Stimulated activated CD8-positive, alpha-beta memory T cell treated with anti-CD3 and anti-CD28 coated beads, Interleukin-7, amount 100 ng/mL, for 1 hour (primary cell): ENCODE measurements around the gene KRTAP5-8.
"Not testable (repeated sequence)": the region's sequence is repeated elsewhere in the genome, so short reads cannot be mapped to it uniquely, and the experiment has no call there.

Source experiments
- DNase-seq, 2 donors: peaks; one replicate each; pipeline ENCODE4 v3.0.0-alpha.2; 2020; ENCODE audit warnings: low read depth in 2 of 2

KRTAP5-8 gene

DNA sequence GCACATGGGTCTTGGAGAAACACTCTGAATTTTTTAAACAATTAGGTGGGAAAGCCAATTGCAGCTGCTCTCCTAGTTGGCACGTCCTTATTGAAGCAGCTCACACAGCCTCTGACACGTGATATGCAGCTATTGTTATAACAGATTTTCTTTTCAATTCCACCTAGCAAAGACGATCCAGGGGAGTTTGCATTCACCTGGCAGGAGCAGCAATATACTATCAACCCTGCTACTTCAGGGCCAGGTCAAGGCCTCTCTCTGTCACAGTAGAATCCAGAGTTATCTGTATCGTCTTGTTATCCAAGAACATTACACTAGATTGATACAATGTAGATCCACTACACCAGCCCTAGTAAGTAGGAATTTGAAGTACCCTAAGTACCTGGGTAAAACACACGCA, 36.6 kb downstream of the KRTAP5-8 start:
- DNase-seq, result no peak

DNA sequence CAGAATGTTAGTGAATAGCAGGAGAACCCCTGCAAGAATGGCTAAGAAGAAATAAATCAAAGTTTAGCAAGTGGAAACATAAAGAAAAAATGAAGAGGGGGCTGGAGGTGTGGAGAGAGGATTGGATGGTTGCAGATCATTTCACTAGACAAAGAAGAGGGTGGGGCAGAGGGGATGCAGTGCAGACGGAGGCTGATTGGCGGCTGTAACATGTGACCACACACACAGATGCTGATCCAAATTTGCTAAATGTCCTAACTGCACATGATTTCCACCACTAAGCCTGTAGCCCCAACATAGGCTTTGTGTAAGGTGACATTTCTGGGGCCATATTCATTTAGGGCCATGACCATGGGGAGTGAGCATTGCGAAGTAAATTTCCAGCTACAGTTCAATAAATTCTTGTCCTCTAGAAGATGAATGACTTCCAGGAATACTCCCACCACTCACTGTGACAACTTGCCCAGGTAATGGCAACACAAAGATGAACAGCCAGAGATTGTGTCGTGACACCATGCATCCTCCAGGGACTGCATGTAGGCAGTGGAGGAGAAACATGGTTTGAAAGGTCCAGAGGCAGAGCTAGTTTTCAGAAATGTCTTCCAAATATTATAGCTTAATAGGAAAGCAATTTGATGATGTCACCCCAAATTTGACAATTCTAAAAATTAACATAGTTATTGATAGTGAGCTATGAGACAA, 38.0 kb downstream of the KRTAP5-8 start:
- DNase-seq, result no peak

DNA sequence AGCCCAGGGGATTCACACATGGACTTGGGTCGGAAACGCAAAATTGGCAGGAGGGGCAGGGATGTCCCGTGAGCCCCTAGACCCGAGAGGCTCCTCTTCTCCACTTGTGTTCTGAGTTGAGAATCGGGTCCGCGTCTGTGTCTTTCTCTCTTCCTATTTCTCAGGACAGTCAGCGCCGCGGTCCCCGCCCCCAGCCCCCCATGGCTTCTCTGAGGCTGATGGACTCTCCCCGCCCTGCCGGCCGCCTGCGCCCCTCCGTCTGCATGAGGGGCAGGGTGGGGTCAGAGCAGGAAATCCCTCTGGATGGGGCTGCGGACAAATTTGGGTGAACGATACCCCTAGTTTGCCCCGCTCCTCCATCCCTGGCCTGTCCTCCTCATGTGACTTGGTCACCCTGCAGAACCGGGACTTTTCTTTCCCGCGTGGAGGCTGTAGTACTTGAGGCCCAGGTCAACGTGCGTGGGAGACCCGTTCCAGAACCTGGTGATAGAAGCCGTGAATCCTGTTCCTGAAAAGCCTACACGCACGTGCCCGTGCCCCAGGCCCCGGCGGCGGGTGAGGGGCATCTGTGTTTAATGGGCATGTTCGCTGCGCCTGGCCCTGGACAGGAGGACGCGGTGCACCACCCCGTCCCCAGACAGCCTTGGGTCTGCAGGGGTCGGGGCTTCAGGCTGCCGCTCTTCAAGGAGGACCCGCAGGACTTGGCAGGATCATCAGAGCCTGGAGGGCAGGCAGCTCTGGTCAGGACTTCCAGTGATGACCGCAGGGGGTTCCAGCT, 39.1 kb downstream of the KRTAP5-8 start:
- DNase-seq, result not testable (repeated sequence)

DNA sequence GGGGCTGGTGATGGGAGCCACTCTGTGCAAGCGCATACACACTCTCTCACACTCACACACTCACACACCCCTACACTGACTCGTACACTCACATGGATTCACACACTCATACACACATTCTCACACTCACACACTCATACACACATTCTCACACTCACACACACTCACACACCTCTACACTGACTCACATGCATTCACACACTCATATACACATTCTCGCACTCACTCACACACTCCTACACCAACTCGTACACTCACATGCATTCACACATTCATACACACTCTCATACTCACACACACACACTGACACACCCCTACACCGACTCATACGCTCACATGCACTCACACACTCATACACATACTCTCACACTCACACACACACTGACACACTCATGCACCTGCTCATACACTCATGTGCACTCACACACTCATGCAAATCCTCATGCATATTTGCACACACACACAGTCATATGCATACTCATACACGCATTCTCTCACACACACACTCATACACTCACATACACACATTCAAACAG, 39.7 kb downstream of the KRTAP5-8 start:
- no peak for DNase-seq

DNA sequence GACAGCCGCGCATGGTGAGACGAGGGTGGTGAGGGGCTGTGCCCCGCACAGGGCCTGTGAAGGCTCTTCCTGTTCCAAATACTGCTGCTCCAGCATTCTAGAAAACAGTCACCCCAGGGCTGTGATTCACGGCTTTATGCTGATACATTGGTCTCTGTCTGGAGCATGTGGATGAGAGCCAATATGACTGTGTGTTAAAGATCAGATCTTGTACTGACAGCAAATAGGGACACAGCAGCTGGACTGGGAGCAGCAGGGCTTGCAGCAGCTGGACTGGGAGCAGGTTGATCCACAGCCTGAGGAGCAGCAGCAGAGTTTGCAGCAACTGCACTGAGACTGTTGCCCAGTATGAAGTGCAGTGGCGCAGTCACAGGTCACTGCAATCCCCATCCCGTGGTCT, 41.7 kb downstream of the KRTAP5-8 start:
- not testable (repeated sequence) for DNase-seq

DNA sequence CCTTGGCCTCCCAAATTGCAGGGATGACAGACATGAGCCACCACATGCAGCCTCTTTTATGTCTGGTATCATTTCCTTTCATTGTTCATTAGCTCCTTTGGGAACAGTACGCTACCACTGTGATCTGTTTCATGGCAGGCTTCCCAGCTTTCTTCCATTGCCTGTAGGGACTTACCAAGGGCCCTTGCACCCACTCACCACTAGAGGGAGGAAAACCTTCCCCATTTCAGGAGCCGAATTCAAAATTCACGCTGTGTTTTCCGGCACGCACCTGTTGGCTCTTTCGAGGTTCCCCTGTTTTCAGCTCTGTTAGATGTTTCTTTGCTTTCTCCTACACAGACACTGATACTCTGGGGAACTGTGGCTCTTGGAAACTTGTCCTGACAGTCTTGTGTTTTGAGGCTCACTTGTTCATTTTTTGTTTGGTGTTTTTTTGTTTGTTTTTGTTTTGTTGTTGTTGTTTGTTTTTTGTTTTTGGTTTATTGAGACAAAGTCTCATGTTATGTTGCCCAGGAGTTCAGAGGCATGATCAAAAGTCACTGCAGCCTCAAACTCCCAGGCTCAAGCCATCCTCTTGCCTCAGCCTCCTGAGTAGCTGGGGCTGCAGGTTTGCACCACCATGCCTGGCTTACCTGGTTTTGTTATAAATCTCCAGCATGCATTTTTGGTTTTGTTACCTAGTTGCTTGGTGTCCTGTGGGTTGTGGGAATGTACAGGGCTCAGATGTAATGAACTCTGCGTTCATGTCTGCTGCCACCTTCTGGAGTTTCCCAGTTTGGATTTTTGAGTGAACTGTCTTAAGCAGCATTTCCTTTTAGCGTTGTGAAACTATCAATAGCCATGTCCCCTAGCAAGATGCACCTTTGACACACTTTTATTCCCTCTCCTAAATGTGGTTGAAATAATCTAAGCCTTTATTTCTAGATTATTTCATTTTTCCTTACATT, 42.5 kb downstream of the KRTAP5-8 start:
- DNase-seq, result no peak

DNA sequence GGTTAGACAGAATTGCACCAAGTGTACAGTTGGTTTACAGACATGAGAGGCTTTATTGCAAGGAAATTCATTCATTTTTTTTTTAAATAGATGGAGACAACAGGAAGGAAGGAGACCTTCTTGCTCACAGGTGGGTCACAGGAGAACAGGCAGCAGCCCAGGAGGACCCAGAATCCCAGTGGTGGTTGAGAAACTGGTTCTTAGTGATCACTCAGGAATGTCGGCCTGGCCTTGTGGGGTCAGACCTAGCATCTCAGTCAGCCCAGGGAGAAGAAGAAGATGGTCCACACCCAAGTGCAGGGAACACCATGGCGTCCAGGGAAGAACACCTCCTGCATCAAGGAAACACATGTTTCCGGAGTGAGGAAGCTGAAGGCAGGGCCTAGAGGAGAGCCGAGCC, 44.0 kb downstream of the KRTAP5-8 start:
- DNase-seq, result no peak

DNA sequence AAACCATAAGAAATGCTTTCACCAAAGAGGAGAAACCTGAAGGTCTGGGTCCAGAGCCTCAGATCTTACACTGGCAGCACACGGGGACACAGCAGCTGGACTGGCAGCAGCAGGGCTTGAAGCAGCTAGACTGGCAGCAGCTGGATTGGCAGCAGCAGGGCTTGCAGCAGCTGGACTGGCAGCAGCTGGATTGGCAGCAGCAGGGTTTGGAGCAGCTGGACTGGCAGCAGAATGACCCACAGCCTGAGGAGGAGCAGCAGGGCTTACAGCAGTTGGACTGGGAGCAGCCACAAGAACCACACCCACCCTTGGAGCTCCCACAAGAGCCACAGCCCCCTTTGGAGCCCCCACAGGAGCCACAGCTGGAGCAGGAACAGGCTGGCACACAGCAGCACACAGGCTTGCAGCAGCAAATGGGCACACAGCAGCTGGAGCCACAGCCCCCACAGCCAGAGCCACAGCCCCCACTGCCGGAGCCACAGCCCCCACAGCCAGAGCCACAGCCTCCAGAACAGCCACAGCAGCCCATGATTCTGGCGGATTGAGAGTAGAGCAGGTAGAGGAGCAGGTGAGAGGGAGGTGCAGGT, 44.6 kb downstream of the KRTAP5-8 start, which contains the start of gene KRTAP5-11:
KRTAP5-11 (minus strand) TSS at position 567 of the 587 bp plus-strand sequence; CDS start at position 529, 38 bp downstream.
- no peak for DNase-seq

DNA sequence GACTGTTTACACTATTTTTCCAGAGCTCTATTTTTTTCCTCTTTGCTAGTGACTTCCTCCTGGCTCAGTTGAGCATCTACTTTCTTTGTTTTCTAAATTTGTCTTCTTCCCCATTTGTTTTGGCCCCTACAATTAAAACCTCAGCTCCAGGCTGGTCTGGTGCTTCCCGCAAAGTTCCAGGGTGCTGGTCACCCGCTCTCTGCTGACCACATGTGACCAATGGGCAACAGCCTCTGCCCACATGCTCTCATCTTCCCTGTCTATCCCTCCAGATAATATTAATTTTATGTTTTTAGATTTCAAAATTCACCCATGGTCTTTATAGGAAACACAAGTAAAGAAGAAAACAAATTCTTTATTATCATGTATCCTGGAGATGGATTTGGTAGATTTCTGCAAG, 45.1 kb downstream of the KRTAP5-8 start:
- DNase-seq, result not testable (repeated sequence)

DNA sequence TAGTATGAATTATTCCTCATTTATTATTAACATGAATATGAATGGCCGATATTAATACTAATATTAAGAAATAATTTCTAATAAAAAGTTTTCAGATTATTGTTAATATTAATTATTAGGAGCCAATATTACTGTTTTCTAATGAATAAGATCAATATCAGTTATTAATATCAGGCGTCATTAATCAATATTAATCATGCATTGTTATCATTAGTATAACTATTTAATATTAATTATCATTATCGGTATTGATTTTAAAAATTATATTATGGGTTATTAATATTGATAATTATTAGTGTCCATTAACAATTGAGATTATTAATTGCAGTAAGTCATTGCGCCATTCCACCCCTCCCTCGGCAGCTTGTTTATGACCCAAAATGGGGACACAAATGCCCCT, 47.8 kb downstream of the KRTAP5-8 start:
- not testable (repeated sequence) for DNase-seq

DNA sequence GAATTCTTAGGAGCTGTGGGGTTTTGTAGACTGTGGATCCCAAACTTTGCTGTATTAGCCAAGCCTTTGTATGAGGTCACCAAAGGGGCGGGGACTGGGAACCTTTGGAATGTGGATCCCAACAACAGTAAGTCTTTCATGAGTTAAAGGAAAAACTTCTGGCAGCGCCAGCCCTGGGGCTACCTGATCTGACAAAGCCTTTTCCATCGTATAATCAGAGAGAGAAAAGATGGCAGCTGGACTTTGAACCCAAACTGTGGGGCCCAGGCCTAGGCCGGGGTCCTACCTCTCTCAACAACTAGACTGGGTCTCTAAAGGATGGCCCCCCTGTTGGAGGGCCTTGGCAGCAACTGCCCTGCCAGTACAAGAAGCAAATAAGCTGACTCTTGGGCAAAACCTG, 50.5 kb downstream of the KRTAP5-8 start:
- DNase-seq, result not testable (repeated sequence)
